Measurements from ENCODE around the gene TXNDC11. TPM values are rescaled to one million over a fixed set of nuclear protein-coding genes. Genes with fewer than 3 reads are reported as not detected.

Gene TXNDC11
- total RNA-seq, 1 experiment from 2014 or later = 49.3 TPM

DNA sequence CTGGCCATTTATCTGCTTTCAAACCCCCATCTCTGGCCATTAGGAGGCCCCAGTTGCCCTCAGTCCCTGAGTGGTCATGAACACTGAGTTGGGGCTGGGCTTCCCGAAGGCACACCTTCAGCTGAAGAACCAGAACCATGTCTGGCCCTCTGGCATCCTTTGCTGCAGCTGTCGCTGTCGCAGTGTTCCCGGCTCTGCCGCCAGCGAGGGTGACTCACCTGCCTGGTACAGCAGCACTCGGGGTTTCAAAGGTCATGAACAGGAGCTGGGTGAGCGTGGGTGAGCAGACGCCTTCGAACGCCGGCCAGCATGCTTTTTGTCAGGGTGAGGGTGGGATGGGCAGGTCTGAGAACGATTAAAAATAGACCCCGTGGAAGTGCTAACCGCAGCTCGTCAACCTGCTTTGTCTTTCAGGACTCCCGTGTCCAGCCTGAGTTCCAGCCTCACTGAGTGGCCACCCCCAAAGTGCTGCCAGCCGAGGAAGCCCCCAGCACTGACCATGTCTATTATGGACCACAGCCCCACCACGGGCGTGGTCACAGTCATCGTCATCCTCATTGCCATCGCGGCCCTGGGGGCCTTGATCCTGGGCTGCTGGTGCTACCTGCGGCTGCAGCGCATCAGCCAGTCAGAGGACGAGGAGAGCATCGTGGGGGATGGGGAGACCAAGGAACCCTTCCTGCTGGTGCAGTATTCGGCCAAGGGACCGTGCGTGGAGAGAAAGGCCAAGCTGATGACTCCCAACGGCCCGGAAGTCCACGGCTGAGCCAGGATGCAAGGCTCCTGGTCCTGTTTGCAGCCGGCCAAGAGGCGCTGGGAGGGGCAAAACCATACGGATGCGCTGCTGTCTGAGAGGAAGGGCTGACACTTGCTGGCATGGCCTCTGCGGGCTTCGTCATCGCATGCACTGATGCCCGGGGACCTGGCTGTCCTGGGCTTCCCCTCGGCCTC lies 66.8 kb downstream of the TXNDC11 start:
- peak; percentile 91 for DNase-seq (ENCODE audit: low spot score)

DNA sequence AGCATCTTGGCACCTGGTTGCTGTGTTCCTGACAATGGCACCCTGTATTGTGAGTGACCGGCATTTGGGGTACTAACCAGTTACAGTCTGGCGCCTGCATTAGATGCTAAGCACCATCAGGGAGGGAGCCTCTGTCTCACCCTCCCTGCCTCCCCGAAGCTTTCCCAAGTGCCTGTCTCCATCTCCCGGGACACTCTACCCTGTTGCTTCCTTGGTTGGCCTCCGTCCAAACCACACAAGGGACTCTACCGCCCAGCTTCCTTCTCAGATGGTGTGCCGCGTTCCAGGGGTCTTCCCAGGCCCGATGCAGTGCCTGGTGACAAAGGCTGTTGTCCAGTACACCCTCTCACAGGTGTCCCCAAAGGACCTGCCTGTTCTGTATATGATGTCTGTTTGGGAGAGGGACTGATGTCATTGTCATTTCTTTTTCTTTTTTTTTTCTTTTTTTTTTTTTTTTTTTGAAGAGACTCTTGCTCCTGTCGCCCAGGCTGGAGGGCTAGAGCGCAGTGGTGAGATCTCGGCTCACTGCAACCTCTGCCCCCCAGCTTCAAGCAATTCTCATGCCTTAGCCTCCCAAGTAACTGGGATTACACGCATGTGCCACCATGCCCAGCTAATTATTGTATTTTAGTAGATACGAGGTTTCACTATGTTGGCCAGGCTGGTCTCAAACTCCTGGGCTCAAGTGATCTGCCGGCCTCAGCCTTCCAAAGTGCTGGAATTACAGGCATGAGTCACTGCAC lies 67.7 kb downstream of the TXNDC11 start:
- peak; percentile 70 for DNase-seq (ENCODE audit: low spot score)

DNA sequence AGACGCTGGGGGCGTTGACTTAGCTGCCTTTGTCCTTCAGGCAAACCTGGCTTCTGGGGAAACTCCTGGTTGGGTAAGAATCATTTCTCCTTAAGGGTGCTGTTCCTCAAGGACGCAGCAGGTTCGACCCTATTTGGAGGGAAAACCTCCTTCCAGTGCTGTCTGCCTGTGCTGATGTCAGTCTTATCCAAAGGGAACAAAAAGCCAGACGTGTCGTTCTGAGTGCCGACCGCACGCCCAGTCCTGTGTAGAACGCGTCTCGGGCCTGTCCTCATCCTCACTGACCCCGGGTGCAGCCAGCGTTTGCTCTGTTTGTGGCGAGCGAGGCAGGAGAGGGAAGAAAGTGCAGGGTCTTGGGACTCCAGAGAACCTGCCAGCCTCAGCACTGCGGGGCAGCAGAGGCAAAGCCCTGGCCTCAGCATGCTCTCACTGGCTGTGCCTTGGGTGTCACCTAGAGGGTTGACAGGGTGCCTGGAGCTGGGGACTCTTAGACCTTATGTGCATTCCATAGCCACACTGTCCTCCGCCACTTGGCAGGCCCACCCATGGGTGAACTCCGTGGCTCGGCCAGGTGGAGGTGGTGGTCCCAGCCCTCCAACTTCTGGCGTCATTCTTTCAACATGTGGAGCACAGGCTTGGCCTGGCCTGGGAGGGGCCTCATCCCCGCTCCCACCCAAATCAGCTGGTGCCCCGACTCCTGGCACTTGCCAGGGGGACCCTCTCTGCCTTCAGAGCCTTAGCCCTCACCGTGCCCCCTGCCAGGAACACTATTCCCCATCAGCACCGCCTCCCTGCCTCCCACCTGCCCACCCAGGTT lies 68.4 kb downstream of the TXNDC11 start:
- no peak for DNase-seq (ENCODE audit: low spot score)

DNA sequence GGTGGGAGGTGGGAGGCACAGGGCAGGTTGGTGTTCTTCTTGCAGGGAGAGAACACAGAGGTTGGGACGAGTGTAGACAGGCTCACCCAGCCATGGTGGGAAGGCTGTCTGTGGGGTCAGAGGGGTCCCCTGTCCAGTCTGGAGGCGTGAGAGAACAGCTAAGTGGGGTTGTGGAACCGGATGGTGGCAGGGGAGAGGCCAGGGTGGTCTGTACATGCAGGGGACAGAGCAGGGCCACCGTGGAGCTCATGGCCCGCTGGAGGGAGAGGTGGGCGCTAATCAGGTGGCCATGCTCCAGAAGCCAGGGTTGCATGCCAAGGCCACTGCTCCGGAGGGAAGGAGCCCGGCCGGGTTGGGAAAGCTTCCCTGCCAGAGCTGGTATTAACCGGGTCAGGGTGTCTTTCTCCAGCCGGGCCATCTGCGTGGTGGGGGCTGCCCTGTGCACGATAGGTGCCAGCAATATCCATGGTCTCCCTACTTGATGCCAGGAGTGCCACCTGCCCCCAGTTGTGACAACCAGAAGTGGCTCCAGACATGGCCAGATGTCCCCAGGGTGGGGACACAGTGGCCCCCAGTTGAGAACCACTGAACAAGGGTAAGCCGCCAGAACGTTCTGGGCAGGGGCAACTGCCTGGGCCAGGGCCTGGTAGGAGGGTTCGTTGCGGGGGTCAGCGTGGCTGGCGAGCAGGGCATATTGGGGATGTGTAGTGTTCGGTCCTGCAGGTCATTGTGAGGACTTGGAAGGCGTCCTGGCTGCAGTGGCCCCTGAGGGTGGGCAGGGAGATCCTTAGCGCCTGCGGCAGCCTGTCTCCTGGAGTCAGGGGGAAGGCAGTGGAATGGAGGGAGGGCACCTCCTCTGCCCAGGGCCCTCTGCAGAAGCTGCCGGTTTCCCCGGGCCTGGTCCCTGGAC lies 69.3 kb downstream of the TXNDC11 start:
- no peak for DNase-seq (ENCODE audit: low spot score)

DNA sequence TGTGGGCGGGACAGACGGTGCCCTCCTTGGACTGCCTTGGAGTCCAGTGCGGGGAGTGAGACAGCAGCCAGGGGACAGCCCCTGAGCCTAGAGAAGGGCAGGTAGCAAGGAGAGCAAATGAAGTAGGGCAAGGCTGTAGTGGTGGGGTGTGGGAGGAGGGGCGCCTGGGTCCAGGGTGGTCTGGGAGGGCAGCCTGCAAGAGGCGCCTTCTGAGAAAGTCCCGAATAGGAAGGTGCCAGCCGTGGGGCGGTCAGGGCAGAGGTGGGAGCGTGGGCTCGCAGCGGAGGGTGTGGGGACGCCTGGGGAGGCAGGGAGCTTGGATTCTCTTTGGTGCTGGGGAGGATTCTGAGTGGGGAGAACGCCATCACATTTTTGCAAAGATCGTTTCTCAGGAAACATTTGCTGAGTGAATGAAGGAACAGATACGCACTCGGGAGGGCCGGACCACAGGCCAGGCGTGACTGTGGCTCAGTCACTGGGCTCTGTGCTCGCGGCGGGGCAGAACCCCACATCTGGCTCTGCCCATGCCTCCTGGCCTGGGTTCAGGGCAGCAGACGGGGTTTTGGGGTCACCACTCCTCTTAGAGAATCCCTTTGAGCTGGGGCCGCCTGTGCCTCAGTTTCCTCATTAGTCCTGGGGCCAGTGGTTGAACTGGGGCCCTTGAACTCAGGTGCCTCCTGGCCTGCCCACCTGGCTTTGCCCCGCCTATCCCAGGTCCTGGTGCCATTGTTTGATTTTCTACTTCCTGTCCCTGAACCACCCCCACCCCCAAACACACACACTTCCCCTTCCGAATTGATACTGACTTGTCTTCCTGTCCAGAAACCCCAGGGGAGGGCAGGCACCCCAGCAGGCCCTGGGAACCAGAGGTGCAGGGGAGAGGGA lies 70.2 kb downstream of the TXNDC11 start:
- peak; percentile 26 for DNase-seq (ENCODE audit: low spot score)

DNA sequence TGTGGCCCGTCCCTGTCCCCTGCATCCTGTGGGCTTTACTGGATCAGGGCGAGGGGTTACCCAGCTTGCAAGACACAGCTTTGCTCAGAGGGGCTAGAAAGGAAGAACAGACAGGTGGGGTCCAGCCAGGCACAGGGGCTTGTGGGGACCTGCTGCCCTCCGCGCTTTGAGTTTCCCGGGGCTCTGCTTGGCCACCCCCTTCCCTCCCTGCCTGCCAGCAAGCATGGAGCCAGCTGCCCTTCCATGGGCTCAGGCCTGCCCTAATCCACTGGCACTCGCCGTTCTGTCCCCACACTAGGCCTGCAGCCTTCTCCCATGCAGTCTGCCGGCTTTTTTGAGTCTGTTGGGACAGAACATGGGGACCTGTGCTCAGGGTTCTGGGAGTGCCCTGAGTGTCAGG lies 71.0 kb downstream of the TXNDC11 start:
- no peak for DNase-seq (ENCODE audit: low spot score)

DNA sequence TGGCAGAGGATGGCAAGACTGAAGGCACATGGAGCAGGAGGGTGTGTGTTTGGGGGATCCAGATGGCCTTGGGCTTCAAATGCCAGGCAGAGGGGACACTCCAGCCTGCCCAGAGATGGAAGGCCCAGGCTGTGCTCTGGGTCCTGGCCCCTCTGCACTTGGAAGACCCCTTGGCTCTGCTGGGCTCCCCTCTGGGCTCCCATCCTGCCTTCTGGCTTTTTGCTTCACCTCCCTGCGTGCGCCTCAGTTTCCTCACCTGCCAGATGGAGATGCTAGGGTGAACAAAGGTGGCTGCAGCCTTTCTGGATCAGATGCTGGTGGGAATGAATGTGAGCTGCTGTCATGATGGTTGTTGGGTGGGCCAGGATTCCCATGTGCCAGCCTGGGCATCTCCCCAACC lies 71.4 kb downstream of the TXNDC11 start:
- DNase-seq (ENCODE audit: low spot score) = no peak

- DNase-seq (ENCODE audit: low spot score) = no peak
These were observed 72.2 kb downstream of the TXNDC11 start for GRCh38 chr16:11670171-11671131.

DNA sequence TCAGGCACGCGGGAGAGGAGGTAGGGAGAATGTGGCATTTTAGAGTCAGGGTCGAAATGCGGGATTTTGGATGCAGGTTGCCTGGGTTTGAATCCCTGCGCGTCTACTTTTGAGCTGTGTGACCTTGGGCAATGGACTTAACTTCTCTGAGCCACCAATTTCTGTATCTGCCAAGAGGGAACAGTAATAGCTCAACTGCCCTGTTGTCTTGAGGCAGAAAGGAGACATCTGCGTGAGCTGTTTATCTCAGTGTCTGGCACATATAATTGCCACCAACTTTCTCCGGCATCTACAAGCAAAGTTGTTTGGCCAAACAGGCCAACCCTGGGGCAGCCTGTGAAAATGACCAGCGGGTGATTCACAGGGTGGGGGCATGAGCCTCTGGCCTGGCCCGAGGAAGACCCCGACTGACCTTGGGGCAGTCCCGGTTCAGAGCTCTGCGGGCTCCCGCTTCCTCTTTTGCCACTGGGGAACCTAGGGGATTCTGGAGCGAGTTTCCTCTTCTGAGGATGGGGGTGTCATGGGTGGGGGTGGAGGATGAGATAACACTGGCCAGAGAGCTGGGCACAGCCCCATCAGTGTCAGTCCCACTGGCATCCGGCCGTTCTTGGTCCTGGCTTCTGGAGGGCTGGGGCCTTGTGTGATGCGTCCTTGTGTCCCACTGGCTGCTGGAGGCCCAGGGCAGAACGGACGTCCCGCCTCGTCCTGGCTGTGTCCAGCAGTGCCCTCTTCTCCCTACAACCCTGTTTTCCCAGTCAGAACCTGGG lies 73.1 kb downstream of the TXNDC11 start:
- no peak for DNase-seq (ENCODE audit: low spot score)

DNA sequence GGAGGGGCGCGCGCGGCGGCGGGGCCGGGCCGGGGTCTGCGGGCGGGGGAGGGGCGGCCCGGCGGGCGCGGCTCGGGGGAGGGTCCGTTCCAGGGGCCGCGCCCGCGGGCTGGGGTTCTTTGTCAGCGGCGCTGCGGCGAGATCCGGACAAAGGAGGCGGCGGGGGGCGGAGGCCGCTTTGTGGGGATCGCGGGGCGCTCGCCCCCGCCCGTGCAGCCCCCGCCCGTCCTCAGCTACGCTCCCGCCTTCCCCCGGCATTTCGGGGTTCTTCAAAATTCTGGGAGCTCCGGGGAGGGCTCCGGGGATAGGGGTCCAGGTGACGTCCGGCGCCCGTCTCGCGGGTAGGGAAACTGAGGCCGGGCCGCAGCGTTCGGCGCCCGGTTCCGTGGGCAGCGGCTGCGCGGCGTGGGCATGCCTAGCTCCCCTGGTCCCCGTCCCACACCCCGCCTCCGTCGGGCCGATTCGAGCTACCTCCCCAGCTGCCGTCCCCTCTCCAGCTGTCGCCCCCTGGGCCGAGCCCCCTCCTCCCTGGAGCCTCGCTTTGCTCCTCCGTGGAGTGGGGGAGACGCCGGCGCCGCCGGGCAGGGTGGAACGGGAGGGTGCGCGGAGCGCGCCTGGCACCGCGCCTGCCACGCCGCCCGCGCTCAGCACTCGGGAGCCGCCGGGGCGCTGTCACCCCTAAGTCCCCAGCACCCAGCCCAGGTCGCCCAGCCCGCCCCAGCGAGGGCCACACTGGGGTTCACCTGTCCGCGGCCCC lies 73.9 kb downstream of the TXNDC11 start:
- no peak for DNase-seq (ENCODE audit: low spot score)

- peak; percentile 80 for DNase-seq (ENCODE audit: low spot score)
These were observed 74.6 kb downstream of the TXNDC11 start, which contains the start of gene SNN for GRCh38 chr16:11667824-11668622. TSS of gene SNN (plus strand) at chr16:11668455. CDS start at chr16:11676060, 7,605 bp downstream.

GRCh38 chr16:11667221-11667823 lies 75.3 kb downstream of the TXNDC11 start:
- no peak for DNase-seq (ENCODE audit: low spot score)

DNA sequence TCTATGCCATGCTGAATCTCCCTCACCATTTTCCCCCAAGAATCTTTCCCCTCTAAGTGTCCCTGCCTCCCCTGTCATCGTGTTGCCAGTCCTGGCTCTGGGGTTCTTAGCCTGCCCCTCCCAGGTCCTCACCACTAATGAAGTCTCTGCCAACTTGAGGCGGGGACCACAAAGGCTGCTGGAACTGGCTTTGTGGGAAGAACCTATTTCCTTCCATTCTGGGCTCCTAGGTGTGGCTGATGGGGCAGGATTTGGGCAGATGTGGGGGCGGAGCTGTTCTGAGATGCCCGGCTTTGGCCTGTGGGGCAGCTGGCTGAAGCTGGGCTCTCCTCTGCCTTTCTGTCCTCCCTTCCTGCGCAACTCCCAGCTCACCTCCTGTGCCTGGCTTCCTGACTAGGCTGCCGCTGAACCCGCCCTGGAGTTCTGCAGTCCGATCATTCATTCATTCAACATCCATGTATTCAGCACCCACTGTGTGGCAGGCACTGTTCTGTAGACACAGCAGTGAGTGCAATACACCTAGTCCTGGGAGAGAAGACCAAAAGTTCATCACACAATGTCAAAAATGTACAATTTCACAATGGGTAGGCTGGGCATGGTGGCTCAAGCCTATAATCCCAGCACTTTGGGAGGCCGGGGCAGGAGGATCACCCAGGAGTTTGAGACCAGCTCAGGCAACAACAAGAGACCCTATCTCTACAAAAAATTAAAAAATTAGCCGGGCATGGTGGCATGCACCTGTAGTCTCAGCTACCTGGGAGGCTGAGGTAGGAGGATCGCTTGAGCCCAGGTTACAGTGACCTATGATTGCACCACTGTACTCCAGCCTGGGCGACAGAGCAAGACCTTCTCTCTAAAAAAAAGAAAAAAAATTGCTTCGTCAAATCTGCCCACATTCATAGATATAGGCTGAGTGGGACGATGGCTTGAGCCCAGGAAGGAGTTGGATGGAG lies 76.3 kb downstream of the TXNDC11 start:
- no peak for DNase-seq (ENCODE audit: low spot score)

- no peak for DNase-seq (ENCODE audit: low spot score)
These were observed 77.6 kb downstream of the TXNDC11 start for GRCh38 chr16:11665071-11665491.
